ENCODE data around the gene USF1.

- TF ChIP-seq CREB1 (IDR thresholded peaks at IDR 0.05; ENCODE audit: low read depth) = no peak
- TF ChIP-seq REST (IDR thresholded peaks at IDR 0.05; ENCODE audit: low read depth) = no peak
- no peak for TF ChIP-seq TAF1 (IDR thresholded peaks at IDR 0.05; ENCODE audit: low read depth)
- no peak for TF ChIP-seq EP300 (IDR thresholded peaks at IDR 0.05; ENCODE audit: borderline replicate concordance)
- TF ChIP-seq MAX (IDR thresholded peaks at IDR 0.05) = no peak
Observed at GRCh38 chr1:161066694-161067093, 20.9 kb upstream of the USF1 start.
